HG03558 (cell line): ENCODE data around the gene ARAP3.
A peak's percentile ranks its signal among the peaks of the same experiment; 100 is the strongest.

Experiments used
- ATAC-seq: cut with Tn5 transposase; IDR thresholded peaks from one replicate; pipeline ENCODE4 v1.9.1; 2021; ENCODE audit warnings: moderate number of reproducible peaks; ENCODE audit not compliant: unreplicated experiment; ENCODE audit errors: extremely low read depth

Gene ARAP3

GRCh38 chr5:141704782-141705297, 22.8 kb upstream of the ARAP3 start:
- ATAC-seq = no peak

DNA sequence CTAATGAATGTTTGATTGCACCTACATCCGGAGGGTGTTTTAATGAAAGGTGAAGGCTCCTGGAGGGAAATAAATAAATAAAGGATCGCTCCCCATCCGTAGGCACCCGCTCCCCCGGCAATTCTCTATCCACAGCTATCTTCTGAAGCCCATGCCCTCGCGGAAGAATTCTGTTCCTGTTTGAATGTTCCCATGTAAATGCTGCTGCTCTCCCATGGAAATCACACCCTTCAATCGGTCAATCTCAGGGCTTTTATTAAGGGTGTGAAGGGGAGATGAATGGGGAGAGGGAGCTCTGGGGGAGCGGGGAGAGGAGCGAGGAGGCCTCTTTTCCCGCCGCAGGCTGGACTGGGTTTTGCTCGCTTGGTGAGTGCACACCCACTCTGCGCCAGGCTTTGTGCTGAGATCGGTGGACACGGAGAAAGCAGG, 21.1 kb upstream of the ARAP3 start:
- ATAC-seq = no peak

DNA sequence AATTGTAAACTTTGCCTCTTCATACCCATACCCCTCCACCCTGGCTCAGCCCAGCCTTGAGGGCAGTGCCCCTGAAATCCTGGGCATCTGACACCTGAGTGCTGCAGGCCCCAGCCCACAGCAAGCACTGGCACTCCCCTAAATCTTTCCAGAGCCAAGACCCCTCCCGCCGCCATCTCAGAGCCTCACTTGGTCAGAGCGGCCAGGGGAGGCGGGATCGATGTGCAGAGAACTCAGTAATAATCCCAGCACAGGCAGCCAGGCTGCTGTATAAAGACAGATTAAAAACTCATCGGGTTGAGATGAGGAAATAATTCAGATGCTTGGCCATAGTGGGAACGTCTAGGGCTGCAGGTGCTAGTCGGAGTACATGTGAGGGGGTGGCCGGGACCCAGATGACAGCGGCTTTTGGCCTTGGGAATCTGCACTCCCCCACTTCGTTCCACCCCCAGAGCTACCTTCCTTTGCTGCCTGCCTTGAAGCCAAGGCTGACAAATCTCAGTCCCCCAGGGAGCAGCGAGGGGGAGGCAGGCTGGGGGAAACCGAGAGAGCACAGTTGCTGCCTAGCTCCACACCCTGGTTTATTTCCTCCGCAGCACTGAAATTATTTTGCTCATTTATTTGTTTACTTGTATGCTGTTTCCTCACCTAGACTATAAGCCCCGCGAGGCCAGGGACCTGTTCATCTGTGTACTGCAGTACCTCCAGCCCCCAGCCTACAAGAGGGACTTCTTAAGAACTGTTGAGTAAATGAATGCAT, 19.5 kb upstream of the ARAP3 start:
- ATAC-seq = no peak

- ATAC-seq = no peak
These were observed 15.6 kb upstream of the ARAP3 start for GRCh38 chr5:141697586-141697985.

- ATAC-seq = no peak
These were observed 14.4 kb upstream of the ARAP3 start for GRCh38 chr5:141696431-141696830.

DNA sequence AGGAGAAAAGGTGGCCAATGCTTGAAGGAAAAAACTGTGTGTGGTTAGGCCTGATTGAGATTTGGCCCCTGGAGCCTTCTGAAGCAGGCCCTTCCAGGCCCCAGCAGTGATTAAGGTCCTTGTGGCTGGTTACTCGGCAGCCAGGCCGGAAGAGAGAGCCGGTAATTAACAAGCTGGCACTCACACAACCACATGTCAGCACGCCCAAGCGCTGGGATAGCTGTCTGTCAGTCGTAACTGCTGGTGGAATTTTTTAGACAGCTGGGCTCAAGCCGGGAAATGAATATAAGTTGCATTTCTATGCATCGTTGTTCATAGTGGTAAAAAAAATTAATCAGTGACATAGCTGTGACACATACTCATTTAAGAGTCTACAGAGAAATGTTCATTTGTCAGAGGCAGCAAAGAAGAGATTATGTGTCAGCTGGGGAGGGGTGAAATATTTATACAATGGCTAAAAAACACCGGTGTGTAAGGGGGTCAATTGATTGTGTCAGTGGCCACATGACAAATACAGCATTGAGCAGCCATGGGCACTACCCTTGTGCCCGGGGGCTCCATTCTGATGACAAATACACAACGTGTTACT, 13.7 kb upstream of the ARAP3 start:
- ATAC-seq = no peak

DNA sequence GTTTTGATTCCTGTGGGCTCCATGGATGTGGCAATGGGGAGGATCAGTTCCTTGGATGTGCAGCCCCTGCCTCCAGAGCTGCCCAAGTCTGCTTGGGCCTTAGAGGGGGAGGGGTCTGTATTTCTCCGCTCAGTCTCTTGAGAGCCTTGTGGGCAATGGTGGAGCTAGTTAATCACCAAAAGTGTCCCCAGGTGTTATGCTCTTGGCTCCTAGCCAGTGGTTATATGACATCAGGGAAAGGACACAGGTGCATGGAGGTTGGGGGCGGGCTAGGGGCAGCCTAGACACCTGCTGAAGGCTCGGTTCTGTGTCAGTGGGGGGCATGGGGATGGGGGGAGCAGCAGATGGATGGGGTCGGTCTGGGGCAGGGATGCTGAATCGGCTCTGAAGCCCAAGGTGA, 12.4 kb upstream of the ARAP3 start:
- no peak for ATAC-seq

DNA sequence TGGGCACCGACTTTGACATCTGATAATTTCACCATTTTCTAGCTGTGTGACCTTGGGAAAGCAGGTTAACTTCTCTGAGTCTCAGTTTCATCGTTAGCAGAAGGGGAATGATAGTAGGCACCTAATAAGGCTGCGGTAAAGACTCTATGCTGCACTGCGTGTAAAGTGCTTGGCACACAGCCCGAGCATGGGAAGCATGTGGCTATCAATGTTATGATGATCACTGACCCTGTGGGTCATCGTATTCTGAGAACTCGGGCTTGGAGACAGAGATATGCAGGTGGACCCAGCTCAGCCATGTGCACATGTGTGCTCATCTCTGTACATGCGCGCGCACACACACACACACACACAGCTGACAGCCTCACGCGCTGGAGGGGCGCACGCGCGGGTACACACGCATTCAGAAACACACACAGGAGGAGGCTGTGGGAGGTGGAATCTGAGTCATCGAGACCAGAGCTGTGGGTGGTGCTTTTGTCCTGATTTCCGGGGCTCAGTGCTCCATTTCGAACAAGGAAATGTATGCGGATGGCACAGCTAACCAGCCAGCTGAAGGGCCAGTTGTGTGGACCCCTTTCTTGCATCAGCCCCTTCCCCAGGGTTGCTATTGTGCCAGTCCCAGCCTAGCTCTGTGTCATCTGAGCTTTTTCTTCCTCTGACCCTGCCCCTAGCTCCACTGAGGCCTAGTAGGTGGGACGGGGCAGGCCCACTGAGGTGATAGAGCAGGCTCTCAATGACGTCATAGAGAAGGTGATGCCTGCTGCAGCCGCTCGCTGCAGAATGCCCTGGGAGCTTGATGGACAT, 11.1 kb upstream of the ARAP3 start:
- no peak for ATAC-seq

GRCh38 chr5:141692533-141692888, 10.5 kb upstream of the ARAP3 start:
- ATAC-seq = no peak

DNA sequence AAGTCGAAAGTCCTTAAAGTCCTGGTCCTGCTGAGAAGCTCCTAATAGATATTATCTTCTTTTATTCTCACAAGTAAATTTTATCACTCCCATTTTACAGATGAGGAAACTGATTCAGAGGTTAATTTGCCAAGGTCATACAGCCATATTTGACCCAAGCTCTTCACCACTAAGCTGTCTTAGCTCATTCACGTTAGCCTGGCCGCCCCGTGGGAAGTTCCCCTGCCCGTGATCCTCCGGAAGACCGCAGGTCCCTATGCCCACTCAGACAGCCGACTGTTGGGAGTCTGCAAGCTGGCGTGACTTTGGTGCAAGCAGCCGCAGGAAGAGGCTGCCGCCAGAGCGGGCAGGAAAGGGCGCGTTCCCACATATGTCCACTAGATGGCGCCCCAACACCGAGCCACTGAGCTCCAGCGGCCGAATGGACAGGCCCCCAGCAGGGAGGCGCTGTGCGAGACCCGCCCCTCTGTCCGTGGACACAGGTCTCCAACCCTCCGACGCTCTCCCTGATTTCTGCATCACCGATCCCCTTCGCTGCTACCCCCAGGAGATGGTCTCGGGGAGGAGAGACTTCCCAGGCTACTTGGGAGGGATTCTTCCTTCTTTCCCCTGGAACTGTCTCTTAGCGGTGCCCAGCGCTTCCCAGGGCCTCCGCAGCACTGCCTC, 10.0 kb upstream of the ARAP3 start:
- peak; percentile 64 for ATAC-seq

GRCh38 chr5:141691286-141691866, 9.3 kb upstream of the ARAP3 start:
- ATAC-seq = no peak

DNA sequence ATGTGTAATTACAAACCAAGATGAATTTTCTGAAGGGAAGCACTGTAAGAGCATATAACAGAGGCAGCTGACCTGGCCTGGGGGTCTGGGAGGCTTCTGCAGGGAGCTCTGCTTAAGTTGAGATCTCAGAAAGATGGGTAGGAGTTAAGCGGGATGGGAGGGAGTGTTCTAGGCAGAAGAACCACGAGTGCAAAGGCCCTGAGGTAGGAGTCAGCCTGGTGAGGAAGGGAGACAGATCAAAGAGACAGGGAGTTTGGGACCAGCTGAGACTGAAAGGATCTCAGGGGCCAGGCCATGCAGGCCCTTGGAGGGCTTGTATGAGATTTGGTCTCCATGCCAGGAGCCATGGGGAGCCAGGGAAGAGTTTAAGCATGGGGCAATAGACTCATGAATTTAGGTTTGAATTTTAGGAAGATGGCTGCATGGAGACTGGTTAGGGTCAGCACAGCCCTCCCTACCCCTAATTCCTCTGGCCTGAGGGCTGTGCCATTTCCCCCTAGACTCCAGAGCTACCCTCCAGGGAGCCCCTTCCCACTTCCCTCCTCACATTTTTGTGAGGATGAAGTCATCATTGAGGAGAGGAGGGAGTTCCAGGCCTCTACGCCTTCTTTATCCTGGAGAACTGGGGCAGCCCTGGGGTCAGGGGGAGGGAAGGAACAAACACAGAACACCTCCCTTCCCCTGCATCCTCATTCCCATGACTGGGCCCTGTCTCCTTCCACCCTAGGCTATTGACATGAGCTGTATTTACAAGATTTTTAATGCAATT, 4.8 kb upstream of the ARAP3 start:
- no peak for ATAC-seq

GRCh38 chr5:141685591-141685990, 3.6 kb upstream of the ARAP3 start:
- no peak for ATAC-seq

GRCh38 chr5:141683596-141684141, 1.6 kb upstream of the ARAP3 start:
- no peak for ATAC-seq

- ATAC-seq = no peak
These were observed 735 bp downstream of the ARAP3 start for GRCh38 chr5:141681295-141681694.

DNA sequence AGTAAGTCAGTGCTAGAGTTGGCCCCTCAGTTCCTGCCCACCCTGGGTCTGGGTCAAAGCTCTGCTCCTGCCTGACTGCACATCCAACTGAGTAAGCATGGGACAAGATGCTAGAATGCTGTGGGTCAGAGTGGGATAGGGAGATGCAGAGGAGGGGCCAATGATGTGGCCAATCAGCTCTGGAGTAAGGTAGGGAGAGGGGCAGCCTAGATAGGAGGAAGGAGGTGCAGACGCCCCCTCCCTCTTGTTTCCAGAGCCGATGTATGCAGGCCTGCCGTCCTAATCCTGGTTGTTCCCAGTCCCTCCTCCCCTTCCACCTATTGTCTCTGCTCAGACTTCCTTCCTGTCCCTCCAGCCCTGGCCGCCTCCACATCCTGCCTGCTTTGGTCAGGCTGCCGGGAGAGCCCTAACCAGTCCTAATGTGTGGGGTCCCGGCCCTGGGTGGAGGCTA, 1.3 kb downstream of the ARAP3 start:
- no peak for ATAC-seq

DNA sequence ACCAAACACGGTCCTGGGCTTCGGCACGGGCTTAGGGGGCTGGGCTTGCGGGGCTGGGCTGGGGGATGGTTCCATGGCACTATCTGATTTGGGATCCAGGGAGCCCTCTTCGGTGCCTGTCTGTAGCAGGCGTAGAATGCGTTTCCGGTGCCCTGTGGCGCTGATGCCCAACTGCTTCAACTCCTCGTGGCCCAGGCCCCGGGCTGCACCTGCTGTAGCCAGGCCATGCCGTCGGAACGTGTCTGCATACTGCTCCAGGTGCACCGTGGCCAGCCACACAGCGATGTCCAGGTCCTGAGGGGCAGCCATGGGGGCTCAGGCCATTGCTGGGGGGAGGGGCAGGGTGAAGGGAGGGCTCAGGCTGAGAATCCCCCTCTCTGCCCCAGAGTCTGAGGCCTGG, 1.9 kb downstream of the ARAP3 start:
- no peak for ATAC-seq

DNA sequence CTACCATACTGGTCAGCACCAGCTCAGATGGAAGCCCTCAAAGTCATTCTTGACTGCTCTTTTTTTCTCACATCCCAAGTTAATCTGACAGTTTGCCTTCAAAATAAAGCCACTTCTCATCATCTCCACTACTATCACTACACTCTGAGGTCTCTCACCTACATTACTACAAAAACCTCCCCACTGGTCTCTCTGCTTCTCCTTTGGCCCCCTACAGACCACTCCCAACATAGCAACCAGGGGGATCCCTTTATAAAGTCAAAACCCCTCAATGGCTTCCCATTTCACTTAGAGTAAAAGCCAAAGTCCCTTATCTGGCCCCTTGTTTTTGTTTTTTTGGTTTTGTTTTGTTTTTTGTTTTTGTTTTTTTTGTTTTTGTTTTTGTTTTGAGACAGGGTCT, 4.6 kb downstream of the ARAP3 start:
- ATAC-seq = no peak

GRCh38 chr5:141675672-141676071, 6.4 kb downstream of the ARAP3 start:
- ATAC-seq = no peak
